ENCODE results near the gene RBM41. TPM values are rescaled to one million over a fixed set of nuclear protein-coding genes. Genes with fewer than 3 reads are reported as not detected.

Gene RBM41
- 13.0 and 16.0 TPM in 2 replicates for total RNA-seq
- 1.1 and 1.5 TPM in 2 replicates for polyA plus RNA-seq
- 3.4 and 3.8 TPM in 2 replicates for polyA plus RNA-seq (2011; cell fraction: cytosol; rRNA removed)
- polyA plus RNA-seq (2011; cell fraction: nucleus; rRNA removed) = 7.7 and 10.1 TPM in 2 replicates
- 7.7 and 8.6 TPM in 2 replicates for polyA plus RNA-seq (2012)
- polyA minus RNA-seq = 6.0 and 7.3 TPM in 2 replicates
- polyA minus RNA-seq (2011; cell fraction: cytosol; rRNA and poly(A)+ RNA removed) = 8.8 TPM
- polyA minus RNA-seq (2011; cell fraction: nucleus; rRNA and poly(A)+ RNA removed) = 18.7 and 19.3 TPM in 2 replicates
- percentile 75 among the genes with signal in this experiment for Bru-seq, nascent RNA
- BruChase-seq, experiment 1, labeled RNA remaining after a 6-hour chase = percentile 76 among the genes with signal in this experiment
- percentile 79 among the genes with signal in this experiment for BruChase-seq, experiment 2, labeled RNA remaining after a 2-hour chase
- long read RNA-seq, partial matches to known transcripts = 3 of 14 reads
- long read RNA-seq, other reads (novel, unspliced or antisense) = 8 of 14 reads

GRCh38 chrX:107118322-107119147 lies at the start of gene RBM41:
TSS of gene RBM41 (minus strand) at chrX:107118822. CDS start at chrX:107118773, 49 bp downstream.
- TSS peak; percentile 47 for BruUV-seq (replicated peaks)
- dilution Hi-C loops (cut with MboI; ENCODE audit: extremely low pct_ligation_motif_present, low sequenced_read_pairs) = no loop called here

More at GRCh38 chrX:107118322-107119147, at the start of gene RBM41:
- intact Hi-C loops (cut with micrococcal nuclease) = loop anchor here (5.0 kb wide), 1 partner anchor 89 kb away; the partner anchor contains the start of genes DNAAF6 and NUP62CL
- H3K9me3 ChIP-seq (replicated peaks; ENCODE audit: control insufficient read depth, insufficient read depth, low read length) = no peaks in the 10 kb centered on the region
- H3K4me1 ChIP-seq (ENCODE audit: control insufficient read depth, extremely low read depth, insufficient read depth, low read length) = peaks cover 6% of the 10 kb centered on the region
- no peaks in the 10 kb centered on the region for H3K9me1 ChIP-seq (replicated peaks; ENCODE audit: control insufficient read depth, extremely low read depth, insufficient read depth, low read length)
- H3K27ac ChIP-seq (ENCODE audit: insufficient read depth, low read depth, low read length) = peak within 1 kb of the TSS; percentile 68
- peak; percentile 91 for FAIRE-seq
- H3K36me3 ChIP-seq (ENCODE audit: control insufficient read depth in 2 of 2, extremely low read depth in 1 of 2, insufficient read depth in 2 of 2, low read length in 2 of 2) = peaks cover 0 to 4% of the 10 kb centered on the region in 2 experiments
- TF ChIP-seq FOS (IDR thresholded peaks at IDR 0.05; ENCODE audit: borderline replicate concordance, insufficient read depth, low read length) = no peak
- TF ChIP-seq MAX (IDR thresholded peaks at IDR 0.05; ENCODE audit: insufficient read depth, insufficient read length) = no peak
- TF ChIP-seq EZH2 (IDR thresholded peaks at IDR 0.05; ENCODE audit: borderline replicate concordance, low read depth, low read length, severe bottlenecking) = no peak
- TF ChIP-seq CTCF (IDR thresholded peaks at IDR 0.05; ENCODE audit: extremely low read depth in 1 of 2, insufficient read depth in 1 of 2, low read depth in 1 of 2, low read length in 2 of 2) = no peak
- H4K20me1 ChIP-seq (replicated peaks; ENCODE audit: control insufficient read depth, extremely low read depth, insufficient read depth, low read length) = no peaks in the 10 kb centered on the region
- peak within 1 kb of the TSS; percentile 80 for H3K4me2 ChIP-seq (ENCODE audit: insufficient read depth, low read length)
- POLR2A ChIA-PET = no interaction called here
- H3K9ac ChIP-seq (replicated peaks; ENCODE audit: extremely low read depth, insufficient read depth, low read length) = peak within 1 kb of the TSS; percentile 75
- peak within 1 kb of the TSS; percentile 82 to 92 (median 90) for H3K4me3 ChIP-seq (replicated peaks in 1 of 3; ENCODE audit: insufficient read depth in 1 of 3, low read depth in 1 of 3, low read length in 3 of 3)
- no peaks in the 10 kb centered on the region for H3K27me3 ChIP-seq (ENCODE audit: control insufficient read depth in 2 of 2, insufficient read depth in 2 of 2, low read length in 2 of 2)
- peak within 1 kb of the TSS; percentile 98 for H2AFZ ChIP-seq (ENCODE audit: low read depth, low read length)
- DNase-seq (ENCODE audit: low read depth, low spot score) = peak; percentile 83
- peaks cover 3% of the 10 kb centered on the region for H3K79me2 ChIP-seq (ENCODE audit: control insufficient read depth, insufficient read depth, low read length)
- CTCF ChIA-PET = no interaction called here
